GM21529 (cell line): ENCODE measurements around the gene BLID.

Experiments
- ATAC-seq: cut with Tn5 transposase; IDR thresholded peaks from one replicate; pipeline ENCODE4 v1.9.1; 2021; ENCODE audit not compliant: unreplicated experiment

BLID gene

GRCh38 chr11:122085264-122085663, 30.8 kb downstream of the BLID start:
- no peak for ATAC-seq

GRCh38 chr11:122082205-122082604, 33.8 kb downstream of the BLID start:
- no peak for ATAC-seq

GRCh38 chr11:122081073-122081472, 34.9 kb downstream of the BLID start:
- ATAC-seq = no peak

- ATAC-seq = no peak
These were observed 38.6 kb downstream of the BLID start for GRCh38 chr11:122077459-122077858.

- ATAC-seq = no peak
These were observed 39.4 kb downstream of the BLID start for GRCh38 chr11:122076512-122077120.

GRCh38 chr11:122075016-122075415, 41.0 kb downstream of the BLID start:
- no peak for ATAC-seq

- no peak for ATAC-seq
These were observed 42.0 kb downstream of the BLID start for GRCh38 chr11:122074022-122074421.

DNA sequence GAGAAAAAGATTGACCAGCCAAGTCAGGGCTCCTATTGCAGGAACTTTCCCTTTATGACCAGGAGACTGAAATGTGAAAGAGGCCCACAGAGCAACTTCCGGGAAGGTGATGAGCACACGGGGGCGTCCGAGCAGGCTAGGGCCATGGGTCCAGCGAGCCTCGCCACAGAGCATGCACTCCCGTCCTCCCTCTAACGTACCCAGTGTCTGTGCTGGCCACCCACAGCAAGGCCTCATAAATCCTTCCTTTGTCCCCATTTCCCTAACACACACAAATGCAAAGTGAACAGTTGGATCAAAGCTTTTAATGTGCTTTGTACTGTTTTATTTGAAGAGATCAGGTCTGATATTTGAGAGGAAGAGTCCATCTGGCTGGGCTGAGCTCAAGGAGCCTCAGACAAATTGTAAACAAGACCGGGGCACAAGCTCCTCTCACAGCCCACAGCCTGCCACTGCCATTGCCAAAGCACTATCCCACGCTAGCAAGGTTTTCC, 44.3 kb downstream of the BLID start:
- no peak for ATAC-seq

DNA sequence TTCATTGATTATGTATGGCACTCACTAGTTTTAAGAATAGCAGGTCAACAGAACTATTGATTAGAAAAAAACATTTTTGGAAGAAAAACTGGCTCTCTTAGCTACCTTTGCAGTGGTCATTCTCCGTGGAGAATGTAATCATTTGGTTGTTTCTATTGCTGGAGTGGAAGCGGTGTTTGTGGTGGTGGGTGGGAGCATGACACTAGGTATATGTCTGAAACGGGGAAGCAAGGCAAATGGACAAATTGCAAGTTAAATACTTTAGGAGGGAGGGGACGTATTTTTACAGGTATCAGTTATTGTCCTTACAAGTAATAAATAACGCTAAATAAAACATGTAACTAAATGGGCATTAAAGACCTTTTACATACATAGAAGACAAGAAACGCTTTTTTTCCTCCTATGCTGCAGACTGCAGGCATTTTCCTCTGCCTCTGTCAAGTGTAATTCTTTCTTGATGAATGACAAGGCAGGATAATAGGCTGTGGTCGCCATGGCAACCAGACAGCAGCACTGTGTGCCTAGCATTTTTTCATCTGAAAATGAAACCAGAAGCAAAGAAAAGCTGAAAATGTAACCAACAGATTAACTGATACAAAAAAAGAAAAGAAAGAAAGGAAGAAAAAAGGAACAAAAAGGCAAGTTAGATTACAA, 46.2 kb downstream of the BLID start:
- no peak for ATAC-seq

DNA sequence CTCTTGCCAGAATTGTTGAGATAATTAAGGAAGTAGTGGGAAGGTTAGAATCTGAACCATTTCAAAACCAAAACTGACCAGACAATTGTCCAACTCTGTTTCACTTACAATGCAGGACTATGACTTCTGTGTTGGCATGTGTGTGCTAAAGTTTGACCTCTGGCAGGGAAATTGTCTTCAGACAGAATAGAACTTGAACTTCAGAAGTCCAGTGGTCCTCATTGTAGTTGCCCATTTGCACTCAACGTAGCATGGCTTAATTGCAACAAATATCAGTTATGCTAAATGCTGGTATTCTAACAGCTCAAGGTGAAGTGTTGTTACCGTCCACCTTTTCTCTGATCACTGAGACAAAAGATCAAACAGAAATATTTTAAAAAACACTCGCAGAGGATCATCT, 47.2 kb downstream of the BLID start:
- ATAC-seq = no peak

GRCh38 chr11:122068141-122068540, 47.9 kb downstream of the BLID start:
- ATAC-seq = no peak
